ENCODE results near the gene BCL6. TPM values are rescaled to one million over a fixed set of nuclear protein-coding genes. Genes with fewer than 3 reads are reported as not detected.
A peak's percentile ranks its signal among the peaks of the same experiment; 100 is the strongest.

Gene BCL6
- total RNA-seq, 1 experiment from 2014 or later, result 21.5 TPM

DNA sequence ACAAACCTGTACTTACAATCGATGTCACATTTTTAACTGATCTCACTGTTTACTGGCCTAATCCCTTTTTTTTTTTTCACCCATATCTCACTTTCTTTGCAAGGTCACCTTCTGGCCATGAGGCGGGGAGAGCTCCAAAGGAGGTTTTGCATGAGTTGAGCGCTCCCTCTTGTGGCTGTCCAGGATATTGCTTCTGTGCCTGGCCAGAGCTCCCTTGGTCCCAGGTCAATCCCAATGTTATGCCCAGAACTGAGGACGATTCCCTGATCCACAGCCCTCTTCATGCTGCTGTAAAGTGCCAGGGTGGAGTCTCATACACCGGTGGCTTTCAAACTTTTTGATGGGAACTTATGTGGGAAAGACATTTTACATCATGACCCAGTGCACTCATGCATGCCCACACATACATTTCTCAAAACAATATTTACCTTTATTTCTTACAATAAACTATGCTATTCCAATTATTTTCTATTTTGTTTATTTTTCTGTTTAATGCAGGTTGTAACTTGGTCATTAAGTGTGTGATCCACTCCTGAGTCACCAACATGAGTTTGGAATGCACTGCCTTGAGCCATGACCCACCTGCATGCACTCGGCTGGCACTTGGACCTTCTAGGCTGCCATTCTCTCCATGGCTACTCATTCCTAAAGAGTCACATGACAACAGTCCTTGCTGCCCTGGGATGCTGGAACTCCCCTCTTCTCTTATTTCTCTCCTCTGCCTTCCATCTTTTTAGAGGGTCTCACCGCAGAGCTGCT, 65.5 kb downstream of the BCL6 start:
- no peak overlapping the region for H3K4me3 ChIP-seq (ENCODE audit: low read depth in 2 of 2, low read length in 2 of 2)
- BruUV-seq (replicated peaks), result no TSS peak

More for the DNA sequence above, 65.5 kb downstream of the BCL6 start:
- H3K27ac ChIP-seq (ENCODE audit: low read length), result peak overlapping the region; percentile 59
- TF ChIP-seq CTCF (IDR thresholded peaks at IDR 0.05), result peak; percentile 95
- no peak for TF ChIP-seq REST (IDR thresholded peaks at IDR 0.05; ENCODE audit: insufficient read depth in 1 of 2, low read depth in 2 of 2, low read length in 1 of 2)
- no peak for TF ChIP-seq POLR2AphosphoS5 (IDR thresholded peaks at IDR 0.05; ENCODE audit: low read depth, low read length)
- no peak for TF ChIP-seq SIN3A (IDR thresholded peaks at IDR 0.05; ENCODE audit: borderline replicate concordance, insufficient read depth, low read depth, low read length)
- H3K9me3 ChIP-seq (ENCODE audit: control insufficient read depth, insufficient read depth, low read depth, low read length), result no peaks in the 10 kb centered on the region; the same call in 1 of the 2 replicates
- peaks cover 9% of the 10 kb centered on the region; the same call in 1 of the 2 replicates for H3K4me1 ChIP-seq (ENCODE audit: control insufficient read depth, insufficient read depth, low read length)
- intact Hi-C loops (cut with micrococcal nuclease; ENCODE audit: unreplicated experiment), result loop anchor here (1.0 to 5.0 kb wide), 5 partner anchors 34 to 460 kb away; no protein-coding TSS in a partner anchor
- ChIA-PET POLR2A (no interaction called here), CTCF (interaction anchor here (0.6 to 5.3 kb wide), 25 partner anchors 11 to 916 kb away, joined by 3 to 152 read pairs (median 4); no protein-coding TSS in a partner anchor)
- H3K27me3 ChIP-seq (ENCODE audit: control insufficient read depth, insufficient read depth, low read length), result peaks cover 2% of the 10 kb centered on the region; the same call in 1 of the 2 replicates
- DNase-seq (ENCODE audit: low read depth, low spot score) (peak; percentile 62), ATAC-seq (peak; percentile 93)
- in situ Hi-C loops (cut with HindIII; ENCODE audit: low pct_unique_long_range_greater_than_20kb, low sequenced_read_pairs), result loop anchor here (25.0 kb wide), 1 partner anchor 368 kb away; no protein-coding TSS in a partner anchor
- H3K36me3 ChIP-seq (ENCODE audit: control insufficient read depth, insufficient read depth, low read length), result no peaks in the 10 kb centered on the region
